Renal cortex interstitium (tissue), 11 donors: ENCODE results near the gene NCKAP5. TPM values are rescaled to one million over a fixed set of nuclear protein-coding genes. Genes with fewer than 3 reads are reported as not detected.

Source experiments
- DNase-seq, 11 donors: peaks; one replicate each; pipeline ENCODE4 v3.0.0-alpha.2; 2013; ENCODE audit warnings: low read depth in 9 of 11, low spot score in 4 of 11; ENCODE audit errors: extremely low read depth in 1 of 11
- polyA plus RNA-seq, 3 donors: library from polyadenylated mRNA; unstranded; fragments of 120-200 nt; gene quantifications; one replicate each; pipeline ENCODE4 v1.2.1, GENCODE V29; 2013; ENCODE audit not compliant: insufficient read length in 3 of 3

Gene NCKAP5
- polyA plus RNA-seq, 3 donors = 7.3 to 9.2 (median 7.7) TPM

DNA sequence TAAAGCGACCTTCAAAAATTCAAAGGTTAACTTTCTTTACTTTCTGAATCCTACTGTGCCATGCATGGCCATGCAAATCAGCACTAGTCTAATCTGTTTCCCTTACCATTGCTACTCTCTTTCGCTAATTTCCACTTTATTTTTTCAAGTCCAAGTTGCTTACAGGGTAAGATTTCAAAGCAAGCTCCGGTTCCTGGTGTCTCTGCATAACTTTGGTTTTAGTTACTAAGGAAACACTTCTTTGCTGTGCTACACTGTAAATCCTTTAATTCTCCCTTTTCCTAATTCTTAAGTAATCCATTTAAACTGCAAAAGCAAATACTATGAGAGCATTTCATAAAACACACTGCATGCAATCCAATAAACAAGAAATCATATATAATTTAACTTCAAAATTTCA, 514.7 kb downstream of the NCKAP5 start:
- no peak for DNase-seq

DNA sequence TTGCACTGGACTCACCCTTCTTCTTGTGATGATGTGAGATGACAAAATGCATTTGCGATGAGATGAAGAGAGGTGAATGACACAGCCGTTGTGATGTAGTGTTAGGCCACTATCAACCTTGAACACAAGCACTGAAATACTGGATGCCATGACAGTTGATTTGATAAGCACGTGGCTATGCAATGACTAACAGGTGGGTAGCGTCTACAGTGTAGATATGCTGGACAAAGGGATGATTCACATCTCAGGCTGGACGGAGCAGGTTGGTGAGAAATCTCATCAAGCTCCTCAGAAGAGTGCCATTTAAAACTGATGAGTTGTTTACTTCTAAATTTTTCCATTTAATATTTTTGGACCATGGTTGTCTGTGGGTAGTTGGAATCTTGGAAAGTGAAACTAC, 522.5 kb downstream of the NCKAP5 start:
- no peak for DNase-seq

- no peak for DNase-seq
These were observed 523.7 kb downstream of the NCKAP5 start for GRCh38 chr2:133044556-133044955.

GRCh38 chr2:133040170-133040569, 528.1 kb downstream of the NCKAP5 start:
- no peak for DNase-seq

DNA sequence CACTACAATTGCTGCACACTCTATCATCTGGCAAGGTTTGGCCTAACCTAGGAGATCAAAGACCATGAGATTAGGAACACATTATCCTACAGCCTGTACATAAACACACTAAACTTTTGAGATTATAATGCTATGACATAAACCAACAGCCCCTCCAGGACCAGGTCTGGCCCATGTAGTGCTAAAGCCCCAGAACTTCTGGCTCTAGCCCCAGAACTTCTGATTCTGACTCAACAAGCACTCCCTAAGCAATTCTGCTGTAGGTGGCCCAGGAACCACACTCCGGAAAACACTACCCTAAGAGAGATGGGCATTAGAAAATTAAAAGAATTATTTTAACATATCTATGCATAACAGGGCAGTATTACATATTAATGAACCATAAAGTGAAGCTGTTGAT, 528.7 kb downstream of the NCKAP5 start:
- no peak for DNase-seq

DNA sequence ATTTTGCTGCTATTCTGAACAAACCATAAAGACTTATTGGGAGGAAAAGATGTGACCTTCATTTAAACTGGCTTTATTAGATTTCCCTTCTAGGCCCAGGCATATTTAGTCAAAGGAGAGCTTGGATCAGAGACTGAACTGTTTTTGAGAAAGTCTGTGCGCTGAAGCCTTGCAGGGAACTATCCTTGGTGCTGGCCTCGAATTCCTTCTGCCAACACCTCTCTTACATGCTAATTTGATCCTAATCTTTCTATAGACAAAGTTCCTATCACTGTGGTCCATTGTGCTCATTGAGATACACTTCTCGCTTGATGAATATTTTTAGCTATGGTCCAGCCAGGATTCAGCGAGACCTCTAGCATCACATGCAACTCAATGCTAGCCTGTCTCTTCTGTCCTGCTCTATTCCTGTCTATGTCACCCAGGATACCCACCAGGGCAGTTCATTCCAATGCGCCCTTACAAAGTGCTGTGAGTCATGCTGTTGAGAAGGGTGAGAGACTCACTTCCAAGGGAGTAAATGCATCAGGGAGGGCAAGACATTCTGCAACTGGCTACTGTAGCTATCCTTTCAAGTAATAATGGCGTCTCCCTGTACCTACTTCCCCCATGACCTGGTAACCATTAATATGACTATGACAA, 541.6 kb downstream of the NCKAP5 start:
- peak in 10 of 11 donors; percentile 1 to 19 (median 7) for DNase-seq

GRCh38 chr2:133025004-133025403, 543.3 kb downstream of the NCKAP5 start:
- no peak for DNase-seq

DNA sequence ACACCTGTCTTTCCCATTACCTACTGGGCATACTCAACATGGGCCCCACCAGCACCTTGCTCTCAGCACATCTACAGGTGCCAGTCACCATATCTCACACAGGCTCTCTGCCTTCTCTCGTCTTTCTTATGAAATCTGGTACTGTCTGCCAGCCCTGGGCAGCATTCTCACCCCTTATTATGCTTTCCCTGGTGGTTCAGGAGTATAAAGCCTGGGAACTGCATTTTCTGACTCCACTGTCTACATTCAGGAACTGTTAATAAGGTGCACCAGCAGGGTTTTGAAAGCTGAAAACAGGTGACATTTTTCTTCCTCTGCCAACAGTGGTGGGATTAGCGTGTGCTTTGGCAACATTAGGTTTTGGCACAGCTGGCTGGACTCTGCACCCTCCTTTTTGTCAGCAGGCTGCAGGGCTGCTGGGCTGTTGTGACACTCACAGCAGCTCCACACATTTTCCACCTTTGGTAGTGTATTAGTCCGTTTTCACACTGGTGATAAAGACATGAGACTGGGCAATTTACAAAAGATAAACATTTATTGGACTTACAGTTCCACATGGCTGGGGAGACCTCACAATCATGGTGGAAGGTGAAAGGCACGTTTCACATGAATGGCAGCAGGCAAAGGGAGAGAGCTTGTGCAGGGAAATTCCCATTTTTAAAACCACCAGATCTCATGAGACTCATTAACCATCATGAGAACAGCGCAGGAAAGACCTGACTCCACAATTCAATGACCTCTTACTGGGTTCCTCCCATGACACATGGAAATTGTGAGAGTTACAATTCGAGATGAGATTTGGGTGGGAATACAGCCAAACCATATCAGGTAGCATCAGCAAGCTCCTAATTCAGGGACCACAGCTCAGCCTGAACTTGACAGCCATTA, 555.2 kb downstream of the NCKAP5 start:
- no peak for DNase-seq

GRCh38 chr2:133004623-133005022, 563.6 kb downstream of the NCKAP5 start:
- no peak for DNase-seq

DNA sequence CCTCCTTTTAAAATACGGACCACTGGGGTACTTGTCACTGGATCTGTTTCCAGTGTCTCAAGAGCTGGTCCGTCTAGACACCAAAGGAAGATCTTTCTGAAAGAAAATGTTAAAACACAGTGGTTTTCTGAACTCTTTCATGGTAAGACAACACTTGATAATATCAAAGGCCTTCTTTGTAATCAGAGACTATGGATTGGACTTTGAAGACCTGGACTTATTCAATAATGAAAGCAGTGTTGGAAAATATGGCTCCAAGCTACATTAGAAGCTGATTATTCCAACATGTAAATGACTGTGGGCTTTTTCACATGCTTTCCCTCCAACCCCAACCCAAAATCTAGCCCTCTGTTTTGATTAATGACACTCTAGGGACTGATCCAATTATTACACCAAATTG, 568.8 kb downstream of the NCKAP5 start:
- DNase-seq = no peak

DNA sequence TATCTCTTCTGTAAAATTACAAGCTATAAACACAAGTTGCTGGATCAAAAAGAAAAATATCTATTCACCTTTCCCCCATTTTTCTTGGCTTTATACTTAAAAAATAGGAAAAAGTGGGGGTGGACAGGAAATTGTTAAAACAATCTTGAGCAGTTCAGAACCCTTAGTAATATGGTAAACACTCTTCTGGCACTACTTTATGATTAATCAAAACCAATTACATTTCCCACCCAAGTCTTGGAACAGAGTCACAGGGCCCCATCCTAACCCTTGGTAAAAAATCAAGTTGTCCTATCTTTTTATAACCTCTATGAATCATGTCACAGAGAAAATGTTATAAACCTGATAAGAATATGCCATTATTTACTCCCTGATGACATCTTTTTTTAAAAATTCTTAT, 570.0 kb downstream of the NCKAP5 start:
- no peak for DNase-seq

GRCh38 chr2:132991471-132992045, 576.7 kb downstream of the NCKAP5 start:
- no peak for DNase-seq

GRCh38 chr2:132984731-132985130, 583.5 kb downstream of the NCKAP5 start:
- no peak for DNase-seq

DNA sequence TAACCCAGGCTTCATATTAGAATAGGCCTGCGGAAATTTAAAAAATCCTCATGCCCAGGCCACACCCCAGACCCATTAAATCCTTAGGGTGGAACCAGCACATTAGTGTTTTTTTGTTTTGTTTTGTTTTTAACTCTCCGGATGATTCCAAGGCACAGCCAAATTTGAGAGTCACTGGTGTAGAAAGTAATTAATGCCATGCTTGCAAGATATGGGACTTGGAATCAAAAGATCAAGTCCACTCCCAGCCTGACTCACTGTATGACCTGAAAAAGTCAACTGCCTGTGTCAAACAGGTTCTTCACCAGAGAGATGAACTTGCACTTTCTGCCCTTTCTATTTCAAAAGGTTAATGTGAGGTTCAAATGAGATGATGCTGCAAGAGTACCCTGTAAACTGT, 588.0 kb downstream of the NCKAP5 start:
- DNase-seq = no peak

DNA sequence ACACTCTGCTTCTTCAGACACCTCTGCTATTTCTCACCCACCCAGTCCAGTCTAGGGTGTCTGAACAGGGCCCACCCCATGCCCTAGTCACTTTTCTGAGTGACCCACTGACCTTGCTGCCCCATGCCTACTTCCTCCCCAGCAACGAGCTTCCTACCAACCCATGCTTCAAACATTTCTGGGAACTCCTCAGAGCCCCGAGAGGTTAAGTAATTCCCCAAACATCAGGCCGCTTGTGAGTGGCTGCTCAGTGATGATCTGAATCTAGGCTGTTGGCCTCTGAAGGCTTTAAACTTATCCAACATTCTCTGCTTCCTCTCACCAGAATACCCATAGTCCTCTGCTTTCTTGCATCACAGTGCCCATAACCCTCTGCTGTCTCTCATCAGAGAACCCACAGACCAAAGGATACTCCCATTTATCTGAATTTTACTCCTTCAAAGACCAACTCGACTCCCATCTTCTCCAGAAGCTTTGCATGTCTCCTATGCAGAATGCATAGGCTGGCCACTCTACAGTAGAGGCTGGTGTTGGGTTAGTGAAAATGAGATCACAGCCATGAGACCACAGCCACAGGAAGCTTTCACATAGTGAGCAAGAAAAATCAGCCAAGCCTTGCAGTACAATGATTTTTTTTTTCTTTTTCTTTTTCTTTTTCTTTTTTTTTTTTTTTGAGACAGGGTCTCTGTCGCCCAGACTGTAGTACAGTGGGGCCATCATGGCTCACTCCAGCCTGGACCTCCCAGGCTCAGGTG, 588.7 kb downstream of the NCKAP5 start:
- no peak for DNase-seq

DNA sequence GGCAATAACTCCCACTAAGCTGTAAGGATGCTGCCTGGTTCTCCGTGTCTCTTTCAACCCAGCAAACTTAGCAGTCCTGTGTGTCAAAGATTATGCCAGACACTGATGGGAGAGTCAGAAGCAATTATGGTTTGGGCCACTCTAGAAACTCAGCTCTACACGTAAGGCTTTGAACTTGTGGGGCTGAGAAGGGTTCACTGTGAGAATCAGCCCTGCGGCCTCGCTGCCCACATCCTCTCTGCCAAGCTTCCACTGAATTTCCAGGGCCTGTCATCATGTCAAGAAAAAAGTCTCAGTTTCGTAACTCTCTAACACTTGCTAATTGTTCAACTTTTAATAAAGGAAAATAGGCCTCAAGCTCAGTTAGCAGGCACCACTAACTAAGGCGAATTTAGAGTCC, 589.4 kb downstream of the NCKAP5 start:
- DNase-seq = no peak

- no peak for DNase-seq
These were observed 590.3 kb downstream of the NCKAP5 start for GRCh38 chr2:132977812-132978529.

DNA sequence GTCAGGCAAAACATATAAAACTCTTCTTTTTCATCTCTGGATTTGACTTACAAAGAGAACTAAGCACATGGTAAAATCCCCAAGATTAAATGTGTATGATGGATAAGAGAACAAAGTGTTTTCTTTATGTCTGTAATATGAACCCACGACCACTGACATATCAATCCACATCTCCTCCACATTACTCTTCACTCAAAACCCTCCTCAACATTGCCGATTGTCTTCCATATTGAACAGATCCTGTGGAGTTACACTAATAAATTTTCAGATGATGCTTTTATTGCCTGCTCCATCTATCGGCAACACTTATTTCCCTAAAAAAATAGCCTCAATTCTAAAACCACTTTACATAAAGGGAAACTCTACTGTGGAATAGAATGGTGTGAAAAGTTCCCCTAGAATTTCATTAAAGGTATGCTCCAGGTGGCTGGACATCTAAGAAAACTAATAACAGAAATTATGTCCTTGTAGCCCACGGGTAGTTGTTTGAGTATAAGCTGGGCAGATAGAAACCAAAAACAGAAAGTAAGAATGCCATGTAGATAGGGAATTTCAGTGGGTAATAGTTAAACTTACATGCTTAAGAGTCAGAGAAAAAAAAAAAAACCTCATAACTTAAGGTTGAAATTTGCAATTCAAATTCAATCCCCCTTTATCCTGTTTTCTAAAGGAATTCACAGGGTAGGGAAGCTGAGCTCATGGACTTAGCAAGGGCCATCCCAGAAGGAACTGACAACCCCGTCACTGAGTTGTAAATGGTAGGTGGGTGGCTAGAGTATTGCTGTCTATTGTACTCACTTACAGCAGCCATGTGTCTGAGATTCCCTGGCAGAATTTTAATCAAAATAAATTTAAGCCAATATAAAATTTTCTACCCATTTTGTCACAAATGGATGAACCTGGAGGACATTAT, 592.8 kb downstream of the NCKAP5 start:
- no peak for DNase-seq
